BJ (cell line): ENCODE data around the gene RFLNA. TPM values are rescaled to one million over a fixed set of nuclear protein-coding genes. Genes with fewer than 3 reads are reported as not detected.
"Not testable (repeated sequence)": the region's sequence is repeated elsewhere in the genome, so short reads cannot be mapped to it uniquely, and the experiment has no call there.

Experiments
- CTCF ChIA-PET: fragments of 350-600 bp; formaldehyde crosslinking; extraction: SDS; loops from one replicate; lab custom pipeline; 2021; ENCODE audit warnings: antibody characterized with exemption, inconsistent platforms; lab: Yijun Ruan, JAX
- POLR2A ChIA-PET: fragments of 300-600 bp; sonication (Branson Sonifier 250); formaldehyde crosslinking; extraction: SDS; loops from one replicate; lab custom pipeline; 2021; ENCODE audit warnings: antibody characterized with exemption; lab: Charles Lee
- DNase-seq: peaks from one replicate; pipeline ENCODE4 v3.0.0-alpha.2; 2011; ENCODE audit warnings: low read depth
- H3K27me3 ChIP-seq: 2 replicates; pipeline ENCODE4 v1.6.0; 2011; ENCODE audit warnings: low read length; ENCODE audit not compliant: control insufficient read depth, insufficient read depth
- H3K36me3 ChIP-seq: 2 replicates; pipeline ENCODE4 v1.5.1; 2011; ENCODE audit warnings: low read length; ENCODE audit not compliant: control insufficient read depth, insufficient read depth
- H3K4me3 ChIP-seq: 2 replicates; pipeline ENCODE4 v1.5.1; 2011; ENCODE audit warnings: low read depth, mild to moderate bottlenecking, control low read depth, low read length
- polyA plus RNA-seq: library from polyadenylated mRNA; depleted of rRNA; stranded (reverse); fragments of >200 nt; gene quantifications from 2 replicates; pipeline ENCODE4 v1.2.3, GENCODE V29; 2011
- TF ChIP-seq, protein P1 (sequence below): IDR thresholded peaks from 2 replicates; pipeline ENCODE4 v1.5.1; 2011; ENCODE audit warnings: low read depth, mild to moderate bottlenecking, control low read depth, inconsistent platforms, low read length, moderate library complexity; ENCODE audit not compliant: insufficient read depth

RFLNA gene
- polyA plus RNA-seq, 1 experiment, result not detected

DNA sequence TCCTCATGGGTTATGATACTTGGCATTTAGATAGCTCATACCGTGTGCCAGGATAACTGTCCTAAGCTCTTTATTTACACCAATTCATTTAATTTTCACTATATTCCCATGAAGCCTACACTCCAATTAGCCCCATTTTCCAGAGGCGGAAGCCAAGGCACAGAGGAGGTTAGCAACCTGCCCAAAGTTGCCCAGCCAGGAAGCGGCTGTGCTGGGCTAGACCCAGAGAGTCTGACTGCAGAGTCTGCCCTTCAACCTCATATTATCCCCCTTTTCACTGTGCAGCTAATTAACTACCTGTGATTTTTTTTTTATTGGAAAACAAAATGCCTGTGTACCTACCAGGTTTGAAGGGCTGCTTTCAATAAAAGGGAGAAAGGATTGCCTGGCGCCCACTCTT, 2.5 kb downstream of the RFLNA start:
- Histone ChIP-seq H3K4me3 (no peak overlapping the region), H3K36me3 (no peaks in the 10 kb centered on the region), H3K27me3 (peaks cover 28% of the 10 kb centered on the region)
- CTCF ChIA-PET, result interaction anchor here (1.5 kb wide), 1 partner anchor 474 kb away, joined by 4 read pairs; no protein-coding TSS in a partner anchor
- POLR2A ChIA-PET, result no interaction called here
- no peak for DNase-seq
- TF ChIP-seq, protein P1, sequence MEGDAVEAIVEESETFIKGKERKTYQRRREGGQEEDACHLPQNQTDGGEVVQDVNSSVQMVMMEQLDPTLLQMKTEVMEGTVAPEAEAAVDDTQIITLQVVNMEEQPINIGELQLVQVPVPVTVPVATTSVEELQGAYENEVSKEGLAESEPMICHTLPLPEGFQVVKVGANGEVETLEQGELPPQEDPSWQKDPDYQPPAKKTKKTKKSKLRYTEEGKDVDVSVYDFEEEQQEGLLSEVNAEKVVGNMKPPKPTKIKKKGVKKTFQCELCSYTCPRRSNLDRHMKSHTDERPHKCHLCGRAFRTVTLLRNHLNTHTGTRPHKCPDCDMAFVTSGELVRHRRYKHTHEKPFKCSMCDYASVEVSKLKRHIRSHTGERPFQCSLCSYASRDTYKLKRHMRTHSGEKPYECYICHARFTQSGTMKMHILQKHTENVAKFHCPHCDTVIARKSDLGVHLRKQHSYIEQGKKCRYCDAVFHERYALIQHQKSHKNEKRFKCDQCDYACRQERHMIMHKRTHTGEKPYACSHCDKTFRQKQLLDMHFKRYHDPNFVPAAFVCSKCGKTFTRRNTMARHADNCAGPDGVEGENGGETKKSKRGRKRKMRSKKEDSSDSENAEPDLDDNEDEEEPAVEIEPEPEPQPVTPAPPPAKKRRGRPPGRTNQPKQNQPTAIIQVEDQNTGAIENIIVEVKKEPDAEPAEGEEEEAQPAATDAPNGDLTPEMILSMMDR, result no peak

DNA sequence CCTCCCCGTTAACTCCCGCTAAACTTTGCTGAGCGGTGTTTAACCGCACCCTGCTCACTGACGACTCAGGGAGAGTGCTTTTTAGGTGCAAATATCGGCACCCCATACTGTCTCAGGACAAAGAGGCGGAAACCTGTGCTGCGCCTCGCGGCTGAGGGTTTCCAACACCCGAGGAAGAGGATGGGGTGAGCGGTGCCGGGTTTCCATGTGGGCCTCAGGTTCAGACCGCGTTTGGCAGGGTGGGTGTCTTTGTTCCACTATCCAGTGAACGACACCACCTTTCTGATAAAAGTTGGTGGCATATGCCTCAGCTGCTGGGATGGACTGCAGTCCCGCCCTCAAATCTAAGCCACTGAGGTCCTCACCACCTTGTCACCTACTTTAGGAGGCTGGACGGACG, 3.0 kb downstream of the RFLNA start:
- POLR2A ChIA-PET, result no interaction called here
- CTCF ChIA-PET, result interaction anchor here (0.6 to 1.6 kb wide), 3 partner anchors 8 to 474 kb away, joined by 3 to 5 read pairs (median 4); no protein-coding TSS in a partner anchor
- H3K27me3 ChIP-seq, result peaks cover 28% of the 10 kb centered on the region

DNA sequence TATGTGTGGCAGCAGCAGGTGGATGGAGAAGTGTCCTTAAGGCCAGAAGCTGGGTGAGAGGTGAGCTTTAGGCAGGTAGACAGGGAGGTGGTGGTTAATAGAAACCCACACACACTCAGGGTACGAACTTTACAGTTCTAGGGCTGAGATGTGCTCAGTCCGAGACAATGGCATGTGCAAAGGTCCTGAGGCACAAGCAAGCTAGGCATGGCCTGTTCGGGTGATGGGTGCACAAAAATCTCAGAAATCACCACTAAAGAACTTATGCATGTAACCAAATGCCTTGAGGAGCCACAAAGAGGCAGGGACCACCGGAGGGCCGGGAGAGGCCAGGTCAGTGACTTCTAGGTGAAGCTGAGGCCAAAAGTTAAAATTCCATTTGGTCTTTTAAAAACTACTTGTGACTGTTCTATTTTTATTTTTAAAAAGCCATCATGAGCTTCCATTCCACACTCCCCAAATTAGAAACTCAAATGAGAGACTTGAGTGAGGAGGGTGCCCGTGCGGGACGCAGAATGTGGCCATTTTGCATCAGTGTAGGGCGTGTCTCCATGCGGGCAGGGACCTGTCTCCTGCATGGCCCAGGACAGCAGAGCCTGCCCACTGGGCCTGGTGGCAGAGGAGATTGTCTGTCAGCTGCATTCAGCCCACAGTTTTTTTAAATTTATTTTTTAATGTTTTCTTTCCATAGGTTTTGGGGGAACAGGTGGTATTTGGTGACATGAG, 4.0 kb downstream of the RFLNA start:
- DNase-seq, result no peak
- ChIA-PET CTCF (interaction anchor here (1.4 to 1.6 kb wide), 3 partner anchors 9 to 473 kb away, joined by 3 to 5 read pairs (median 4); no protein-coding TSS in a partner anchor), POLR2A (interaction anchor here (0.7 kb wide), 1 partner anchor 81 kb away, joined by 3 read pairs; no protein-coding TSS in a partner anchor)
- TF ChIP-seq, protein P1, result no peak
- H3K36me3 ChIP-seq, result no peaks in the 10 kb centered on the region
- peaks cover 28% of the 10 kb centered on the region for H3K27me3 ChIP-seq
- H3K4me3 ChIP-seq, result no peak overlapping the region

More for the DNA sequence above, 3.0 kb downstream of the RFLNA start:
- no peaks in the 10 kb centered on the region for H3K36me3 ChIP-seq
- no peak overlapping the region for H3K4me3 ChIP-seq
- TF ChIP-seq, protein P1, result no peak
- no peak for DNase-seq

DNA sequence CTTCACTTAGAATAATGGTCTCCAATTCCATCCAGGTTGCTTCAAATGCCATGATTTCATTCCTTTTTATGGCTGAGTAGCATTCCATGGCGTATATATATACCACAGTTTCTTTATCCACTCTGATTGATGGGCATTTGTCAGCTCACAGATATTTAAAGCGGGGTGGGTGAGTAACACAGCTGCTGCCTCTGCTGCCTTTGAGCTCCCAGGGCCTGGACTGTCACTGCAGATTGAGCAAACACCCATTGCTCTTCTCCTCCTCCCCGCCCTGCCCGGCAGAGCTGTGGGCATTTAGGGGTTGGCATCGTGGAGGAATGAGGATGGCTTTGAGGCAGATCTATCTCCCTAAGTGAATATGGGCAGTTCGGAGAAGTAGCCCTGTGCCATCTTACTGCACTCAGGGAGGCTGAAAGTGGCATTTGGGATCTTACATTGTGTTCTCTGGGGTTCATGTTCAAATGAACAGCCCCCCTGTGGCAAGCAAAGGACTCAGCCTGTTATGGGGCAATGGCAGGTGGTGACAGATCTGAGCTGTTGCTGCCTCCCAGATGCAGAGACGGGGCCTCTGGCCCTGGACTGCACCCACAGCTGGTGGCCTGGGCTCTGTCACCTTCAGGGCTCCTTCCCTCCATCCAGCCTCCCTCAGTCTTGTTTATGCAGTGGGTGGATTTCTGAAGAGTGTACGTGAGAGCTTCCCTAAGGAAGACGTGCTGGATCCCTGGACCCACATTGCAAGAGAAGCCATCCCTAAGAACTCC, 4.9 kb downstream of the RFLNA start:
- ChIA-PET POLR2A (no interaction called here), CTCF (interaction anchor here (0.7 to 1.6 kb wide), 3 partner anchors 10 to 263 kb away, joined by 3 to 5 read pairs (median 3); no protein-coding TSS in a partner anchor)
- no peaks in the 10 kb centered on the region for H3K36me3 ChIP-seq
- no peak overlapping the region for H3K4me3 ChIP-seq
- TF ChIP-seq, protein P1, result no peak
- no peak for DNase-seq
- H3K27me3 ChIP-seq, result peaks cover 23% of the 10 kb centered on the region

DNA sequence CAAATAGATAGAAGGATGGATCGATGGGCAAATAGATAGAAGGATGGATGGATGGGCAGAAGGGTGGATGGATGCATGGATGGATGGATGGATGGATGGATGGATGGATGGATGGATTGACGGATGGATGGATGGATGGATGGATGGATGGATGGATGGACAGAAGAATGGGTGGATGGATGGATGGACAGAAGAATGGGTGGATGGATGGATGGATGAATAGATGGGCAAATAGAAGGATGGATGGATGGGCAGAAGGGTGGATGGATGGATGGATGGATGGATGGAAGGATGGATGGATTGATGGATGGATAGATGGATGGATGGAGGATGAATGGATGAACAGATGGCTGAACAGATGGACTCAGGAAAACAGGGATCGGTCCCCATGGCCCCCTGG, 5.8 kb downstream of the RFLNA start:
- H3K36me3 ChIP-seq, H3K4me3 ChIP-seq, DNase-seq: not testable (repeated sequence)
- peaks cover 21% of the 10 kb centered on the region for H3K27me3 ChIP-seq
- POLR2A ChIA-PET, result interaction anchor here (0.6 kb wide), 1 partner anchor 257 kb away, joined by 3 read pairs; no protein-coding TSS in a partner anchor
- CTCF ChIA-PET, result interaction anchor here (1.1 kb wide), 1 partner anchor 466 kb away, joined by 3 read pairs; no protein-coding TSS in a partner anchor
